Stimulated activated CD8-positive, alpha-beta memory T cell treated with anti-CD3 and anti-CD28 coated beads, Interleukin-7, amount 100 ng/mL, for 48 hours (primary cell): Measurements from ENCODE around the gene PRKCA.
"Not testable (repeated sequence)": the region's sequence is repeated elsewhere in the genome, so short reads cannot be mapped to it uniquely, and the experiment has no call there.

Source experiments
- DNase-seq, 2 donors: peaks; one replicate each; pipeline ENCODE4 v3.0.0-alpha.2; 2020; ENCODE audit warnings: low read depth in 1 of 2; ENCODE audit errors: extremely low read depth in 1 of 2

The PRKCA gene

DNA sequence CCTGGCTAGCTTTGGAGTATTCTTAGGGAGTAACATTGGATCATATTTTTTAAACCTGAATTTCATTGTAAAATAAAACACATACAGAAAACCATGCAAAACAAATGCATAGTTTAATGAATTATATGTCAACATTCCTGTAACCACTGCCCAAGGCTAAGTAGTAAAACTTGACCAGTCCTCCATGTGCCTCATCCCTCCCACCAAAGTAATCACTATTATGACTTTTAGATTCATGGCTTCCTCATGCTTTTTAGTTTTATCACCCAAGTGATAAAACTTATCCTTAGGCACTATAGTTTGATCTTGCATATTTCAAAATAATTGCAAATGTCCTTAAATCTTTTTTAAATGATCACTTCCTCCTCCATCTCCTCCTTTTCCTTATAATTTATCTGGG lies 20.4 kb downstream of the PRKCA start:
- DNase-seq = no peak

DNA sequence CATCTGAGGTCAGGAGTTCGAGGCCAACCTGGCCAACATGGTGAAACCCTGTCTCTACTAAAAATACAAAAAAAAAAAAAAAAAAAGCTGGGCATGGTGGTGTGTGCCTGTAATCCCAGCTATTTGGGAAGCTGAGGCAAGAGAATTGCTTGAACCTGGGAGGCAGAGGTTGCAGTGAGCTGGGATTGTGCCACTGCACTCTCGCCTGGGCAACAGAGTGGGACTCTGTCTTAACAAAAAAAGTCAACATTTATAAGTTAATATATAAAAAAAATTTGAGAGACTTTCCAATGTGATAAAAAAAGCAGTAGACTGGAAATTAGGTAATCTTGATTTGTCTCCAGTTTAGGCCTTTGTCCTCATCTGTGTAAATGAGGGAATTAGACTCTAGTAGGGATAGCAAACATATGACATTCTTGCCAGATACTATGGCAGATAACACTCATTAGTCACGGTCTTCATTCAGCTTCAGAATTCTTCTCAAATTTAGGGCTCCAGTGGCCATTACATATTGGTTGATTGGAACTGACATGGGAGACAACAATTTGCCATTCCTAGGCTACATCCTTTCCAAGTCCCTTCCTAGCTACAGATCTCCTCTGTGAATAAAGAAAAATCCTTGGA lies 22.1 kb downstream of the PRKCA start:
- DNase-seq = not testable (repeated sequence)

DNA sequence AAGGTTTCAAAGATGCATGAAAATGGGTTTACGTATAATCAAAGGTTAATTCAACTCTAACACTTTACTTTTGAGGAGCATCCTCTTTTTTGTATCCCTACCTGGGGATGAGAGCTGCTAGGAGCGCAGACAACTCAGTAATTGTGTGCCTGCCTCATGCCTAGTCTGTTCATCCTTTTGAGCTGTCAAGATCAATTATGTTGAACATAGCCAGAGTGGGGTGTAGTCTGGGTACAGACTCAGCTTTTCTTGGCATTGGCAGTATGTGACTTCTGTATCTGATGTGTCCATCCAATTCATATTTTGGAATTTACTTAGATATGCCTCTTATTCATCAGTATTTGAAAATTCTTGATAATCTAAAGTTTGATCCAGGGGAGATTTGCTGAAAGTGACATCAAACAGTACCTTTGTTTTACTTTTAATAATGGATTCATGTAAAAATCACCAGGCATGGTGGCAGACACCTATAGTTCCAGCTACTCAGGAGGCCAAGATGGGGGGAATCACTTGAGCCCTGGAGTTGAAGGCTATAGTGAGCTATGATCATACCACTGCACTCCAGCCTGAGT lies 24.1 kb downstream of the PRKCA start:
- DNase-seq = no peak

DNA sequence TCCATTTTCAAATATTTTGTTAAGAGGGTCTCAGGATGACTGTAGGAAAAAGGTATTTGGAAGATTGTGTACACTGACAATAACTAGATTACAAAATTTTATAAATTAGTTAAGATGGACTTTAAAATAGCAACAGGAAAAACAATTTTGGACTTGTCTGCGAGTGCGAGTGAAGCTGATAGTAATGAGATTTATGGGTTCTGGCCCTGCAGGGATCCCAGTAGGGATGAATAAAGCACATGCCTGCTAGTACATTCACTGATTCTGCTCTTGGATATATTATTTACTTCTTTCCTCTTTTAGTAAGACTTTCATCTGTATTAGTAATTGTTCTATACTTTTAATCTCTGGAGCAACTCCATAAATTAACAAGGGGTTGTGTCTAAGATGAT lies 28.2 kb downstream of the PRKCA start:
- DNase-seq = no peak

DNA sequence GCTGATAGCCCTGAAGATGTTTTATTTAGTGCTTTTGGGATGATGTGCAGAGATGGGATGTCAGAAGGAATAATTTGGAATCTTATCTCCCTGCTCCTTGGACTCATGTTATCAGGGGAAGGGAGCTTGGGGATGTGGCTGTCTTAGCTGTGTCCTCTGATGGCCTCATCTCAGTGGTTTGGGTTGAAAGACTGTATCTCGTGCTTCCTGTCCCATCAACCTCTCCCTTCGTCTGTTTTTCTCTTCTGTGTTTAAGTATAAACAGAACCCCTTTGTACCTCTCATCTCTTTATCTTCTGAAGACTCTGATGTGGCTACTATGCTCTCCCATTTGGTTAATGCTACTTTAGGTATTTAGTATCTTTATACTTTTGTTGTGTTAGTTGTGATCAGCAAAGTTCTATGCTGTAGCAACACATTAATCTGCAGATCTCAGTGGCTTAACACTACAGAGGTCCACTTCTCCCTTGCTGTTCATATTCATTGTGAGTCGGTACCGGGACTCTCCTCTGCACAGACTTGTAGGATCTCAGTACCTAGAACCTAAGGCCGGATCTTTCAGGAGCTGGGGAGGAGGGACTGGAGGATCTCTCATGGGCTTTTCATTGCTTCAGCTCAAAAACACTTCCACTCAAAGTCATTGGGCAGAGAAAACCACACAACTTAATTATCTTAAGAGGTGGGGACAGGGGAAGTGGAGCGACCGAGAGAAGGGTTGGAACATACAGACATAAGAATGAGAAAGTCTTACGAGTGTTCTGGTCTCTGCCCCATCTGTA lies 28.8 kb downstream of the PRKCA start:
- no peak for DNase-seq

DNA sequence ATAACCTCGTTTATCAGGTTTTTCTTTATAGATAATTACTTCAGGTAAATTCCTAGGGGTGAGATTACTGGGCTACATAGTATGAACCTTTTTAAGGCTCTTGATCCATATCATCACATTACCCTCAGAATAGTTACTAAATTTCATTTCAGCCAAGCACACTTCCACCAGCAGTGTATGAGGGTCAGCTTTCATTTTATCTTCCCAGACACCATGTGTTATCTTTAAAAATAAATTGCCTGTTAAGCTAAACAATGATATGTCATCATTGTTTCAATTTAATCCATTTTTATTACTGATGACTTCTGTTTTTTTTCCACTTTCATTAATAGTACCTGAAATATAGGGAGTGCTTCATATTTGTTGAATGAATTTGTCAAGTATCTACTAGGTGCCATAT lies 33.4 kb downstream of the PRKCA start:
- no peak for DNase-seq

DNA sequence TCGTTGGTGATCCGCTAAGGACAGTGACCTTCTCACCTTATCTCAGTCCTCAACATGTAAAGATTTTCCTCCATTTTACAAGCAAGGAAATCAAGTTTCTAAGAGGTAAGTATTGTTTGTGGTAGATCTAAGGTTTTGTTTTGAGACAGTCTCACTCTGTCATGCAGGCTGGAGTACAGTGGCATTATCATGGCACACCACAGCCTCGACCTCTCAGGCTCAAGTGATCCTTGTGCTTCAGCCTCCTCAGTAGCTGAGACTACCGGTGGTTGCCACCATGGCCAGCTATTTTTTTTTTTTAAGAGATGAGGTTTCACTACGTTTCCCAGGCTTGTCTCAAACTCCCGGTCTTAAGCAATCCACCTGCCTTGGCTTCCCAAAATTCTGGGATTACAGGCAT lies 34.9 kb downstream of the PRKCA start:
- DNase-seq = peak in 1 of 2 donors; percentile 20

DNA sequence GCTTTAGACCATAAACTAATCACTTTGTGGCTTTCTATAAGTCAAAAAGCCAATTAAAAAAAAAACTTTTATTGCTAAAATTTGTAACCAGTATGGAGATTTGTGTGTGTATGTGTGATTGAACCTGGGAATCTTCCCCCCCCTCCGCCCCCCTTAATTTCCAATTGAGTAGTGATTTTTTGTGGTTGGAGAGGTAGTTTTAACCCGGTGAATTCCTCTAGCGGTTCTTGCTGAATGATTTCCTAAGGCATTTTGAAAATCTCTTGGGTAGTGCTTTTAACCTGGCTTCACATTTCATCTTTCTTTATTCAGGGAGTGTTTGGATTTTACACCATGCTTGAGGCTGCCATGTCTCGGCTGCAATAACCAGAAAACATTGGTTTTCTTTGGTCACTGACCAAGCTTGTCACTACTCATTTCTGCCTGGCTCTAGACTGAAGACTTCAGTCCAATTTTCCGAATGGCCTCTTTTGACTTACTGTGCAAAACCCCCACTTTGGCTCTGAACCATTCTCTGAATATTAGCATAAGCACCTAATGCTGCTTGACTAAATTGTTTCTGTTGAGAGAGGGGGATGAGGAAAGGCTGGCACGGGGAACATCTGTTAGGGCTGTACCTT lies 35.6 kb downstream of the PRKCA start:
- DNase-seq = no peak

DNA sequence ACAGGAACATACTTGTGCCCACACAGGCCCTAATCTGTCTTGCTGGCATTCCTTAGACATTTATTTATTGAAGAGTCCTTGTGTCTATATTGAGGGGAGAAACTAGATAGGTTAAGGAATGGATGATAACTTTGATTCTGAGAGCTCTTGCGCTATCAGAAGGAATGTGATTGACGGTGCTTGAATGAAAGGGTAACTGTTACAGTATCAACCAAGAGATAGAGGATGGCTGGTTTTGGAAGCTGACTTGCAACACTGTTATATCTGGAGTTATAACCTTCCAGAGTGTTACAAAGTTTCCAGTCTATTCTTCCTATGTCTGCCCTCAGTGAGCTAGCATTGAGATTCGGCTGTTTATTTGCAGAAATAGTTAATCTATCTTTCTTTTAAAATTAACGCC lies 36.5 kb downstream of the PRKCA start:
- DNase-seq = no peak

DNA sequence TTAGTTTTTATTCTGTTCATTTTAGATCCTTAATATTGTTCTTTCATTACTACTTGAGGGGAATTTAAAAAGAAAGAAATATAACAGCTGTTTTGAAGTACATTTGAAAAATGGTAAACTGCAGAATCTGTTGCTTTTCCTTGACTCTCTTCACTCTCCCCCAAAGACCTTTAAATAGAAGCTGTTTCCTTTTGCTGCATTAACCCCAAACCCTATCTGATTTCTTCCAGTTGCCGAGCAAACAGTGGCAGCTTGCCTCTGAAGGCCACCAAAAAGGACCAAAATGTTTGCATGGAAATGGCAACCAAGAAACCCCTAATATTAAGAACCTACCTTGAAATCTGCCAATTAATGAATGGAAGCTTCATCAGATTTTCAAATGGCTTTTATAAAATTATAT lies 37.1 kb downstream of the PRKCA start:
- DNase-seq = no peak

DNA sequence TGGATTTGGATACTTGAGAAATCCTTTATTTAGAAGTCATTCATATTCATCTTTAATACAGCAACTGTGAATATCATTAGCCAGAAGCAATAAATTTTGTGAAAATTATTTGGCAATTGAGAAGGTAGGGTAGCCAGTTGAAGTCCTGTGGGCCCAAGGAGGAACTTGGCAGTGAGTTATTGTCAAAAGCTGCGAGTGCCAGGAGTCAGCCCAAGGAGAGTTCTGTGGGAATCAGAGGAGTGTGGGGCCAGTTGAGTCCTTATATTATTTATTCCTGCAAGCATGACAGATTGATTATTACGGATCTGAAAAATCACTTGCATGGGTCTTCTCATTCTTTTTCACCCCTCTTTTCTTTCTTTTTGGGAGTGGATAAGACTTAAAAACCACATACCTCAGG lies 38.3 kb downstream of the PRKCA start:
- DNase-seq = no peak

DNA sequence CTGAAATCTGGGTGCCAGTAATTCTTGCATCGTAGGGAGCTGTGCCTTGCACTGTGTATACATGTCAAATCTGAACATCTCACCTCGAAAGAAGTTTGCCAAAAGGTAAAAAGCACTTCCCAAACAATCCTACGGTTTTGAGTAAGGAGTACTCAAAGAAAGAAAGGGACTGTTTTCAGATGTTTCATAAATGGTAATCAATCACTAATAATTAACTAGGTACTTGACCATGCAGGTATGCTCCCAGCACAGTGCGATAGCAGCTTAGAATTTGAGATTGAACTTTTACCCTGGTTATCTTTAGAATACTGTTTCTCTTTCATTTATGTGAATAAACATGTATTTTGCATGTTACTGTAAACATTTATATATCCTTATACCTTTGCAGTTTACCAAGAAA lies 39.0 kb downstream of the PRKCA start:
- DNase-seq = no peak

DNA sequence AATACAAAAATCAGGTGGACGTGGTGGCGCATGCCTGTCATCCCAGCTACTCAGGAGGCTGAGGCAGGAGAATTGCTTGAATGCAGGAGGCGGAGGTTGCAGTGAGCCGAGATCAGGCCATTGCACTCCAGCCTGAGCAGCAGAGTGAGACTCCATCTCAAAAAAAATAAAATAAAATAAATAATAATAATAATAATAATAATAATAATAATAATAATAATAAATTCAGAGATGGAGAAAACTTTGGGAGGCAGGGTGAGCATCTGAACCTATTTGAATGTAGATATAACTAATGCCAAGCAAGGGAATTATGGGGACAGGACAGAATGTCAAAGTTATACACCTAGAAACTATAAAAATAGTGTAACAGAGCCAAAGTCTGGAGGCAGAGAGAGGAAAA lies 39.9 kb downstream of the PRKCA start:
- not testable (repeated sequence) for DNase-seq

DNA sequence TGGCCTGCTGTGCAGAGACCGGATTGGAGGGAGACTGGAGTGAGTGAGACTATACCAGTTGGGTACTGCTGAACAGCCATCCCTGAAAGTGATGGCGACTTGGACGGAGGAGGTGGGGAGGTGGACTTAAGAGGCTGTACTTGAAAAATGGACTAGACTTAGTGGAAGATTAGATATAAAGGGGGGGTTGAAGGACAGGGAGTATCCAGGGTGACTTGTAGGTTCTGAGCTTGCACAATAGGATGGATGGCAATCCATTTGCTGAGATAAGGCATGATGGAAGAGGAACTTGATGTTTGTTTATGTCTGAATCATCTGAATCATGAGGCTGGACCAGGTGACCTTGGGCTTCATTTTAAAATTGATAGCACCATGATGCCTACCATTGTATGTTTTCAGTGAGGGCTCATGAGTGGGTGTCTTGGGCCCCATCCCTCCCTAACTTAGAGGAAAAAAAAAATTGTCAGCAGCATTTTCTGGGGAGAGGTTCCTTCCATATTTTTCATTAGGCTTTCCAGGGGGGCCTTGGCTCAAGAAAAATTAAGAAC lies 41.2 kb downstream of the PRKCA start:
- DNase-seq = no peak

DNA sequence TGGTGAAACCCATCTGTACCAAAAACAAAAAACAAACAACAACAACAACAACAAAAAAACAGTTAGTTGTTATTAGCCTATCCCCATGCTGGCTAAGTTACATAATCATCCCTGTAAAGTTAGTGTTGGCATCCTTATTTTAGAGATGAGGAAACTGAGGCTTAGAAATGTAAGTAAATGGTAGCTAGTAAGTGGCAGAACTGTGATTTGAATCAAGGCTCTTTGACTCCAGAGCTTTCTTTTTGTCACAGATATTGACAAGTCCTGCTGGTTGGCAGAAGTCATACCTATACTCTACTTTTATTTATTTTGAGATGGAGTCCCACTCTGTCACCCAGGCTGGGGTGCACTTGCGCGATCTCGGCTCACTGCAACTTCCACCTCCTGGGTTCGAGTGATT lies 42.1 kb downstream of the PRKCA start:
- DNase-seq = no peak

DNA sequence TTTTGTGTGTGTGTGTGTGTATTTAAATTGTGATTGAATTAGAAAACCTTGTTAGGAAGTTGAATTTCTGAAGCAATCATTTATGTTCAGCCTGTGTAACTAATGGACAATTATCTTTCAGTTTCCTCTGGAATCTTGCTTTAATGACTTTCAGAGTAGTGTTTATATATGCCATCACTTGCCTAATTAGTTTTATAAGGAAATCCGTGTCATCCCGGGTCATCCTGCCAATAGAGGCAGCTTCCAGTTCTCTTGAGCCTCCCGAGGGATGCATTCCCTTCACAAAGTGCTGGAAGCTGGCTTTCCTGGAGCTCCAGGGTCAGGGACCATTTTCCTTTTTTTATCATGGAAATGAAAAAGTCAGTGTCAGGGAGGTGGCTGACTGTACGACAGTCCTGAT lies 42.9 kb downstream of the PRKCA start:
- no peak for DNase-seq

DNA sequence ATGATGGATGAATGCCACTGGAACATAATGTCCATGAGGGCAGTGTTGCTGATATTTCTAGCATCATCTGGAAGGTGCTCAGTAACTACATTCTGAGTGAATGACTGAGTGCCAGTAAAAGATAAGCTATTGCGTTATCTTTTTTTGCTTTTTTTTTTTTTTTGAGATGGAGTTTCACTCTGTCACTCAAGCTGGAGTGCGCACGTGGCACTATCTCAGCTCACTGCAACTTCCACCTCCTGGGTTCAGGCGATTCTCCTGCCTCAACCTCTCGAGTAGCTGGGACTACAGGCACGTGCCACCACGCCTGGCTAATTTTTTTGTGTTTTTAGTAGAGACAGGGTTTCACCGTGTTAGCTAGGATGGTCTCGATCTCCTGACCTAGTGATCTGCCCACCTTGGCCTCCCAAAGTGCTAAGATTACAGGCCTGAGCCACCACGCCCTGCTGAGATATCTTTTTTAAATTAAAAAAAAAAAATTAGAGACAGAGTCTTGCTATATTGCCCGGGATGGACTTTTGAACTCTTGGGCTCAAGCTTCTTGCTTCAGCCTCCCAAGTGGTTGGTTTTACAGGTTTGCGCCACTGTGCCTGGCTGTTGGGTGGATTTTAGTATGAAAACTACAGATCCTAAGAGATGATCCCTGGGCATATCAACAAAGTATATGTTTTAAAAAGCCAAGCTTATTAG lies 43.7 kb downstream of the PRKCA start:
- DNase-seq = not testable (repeated sequence)

DNA sequence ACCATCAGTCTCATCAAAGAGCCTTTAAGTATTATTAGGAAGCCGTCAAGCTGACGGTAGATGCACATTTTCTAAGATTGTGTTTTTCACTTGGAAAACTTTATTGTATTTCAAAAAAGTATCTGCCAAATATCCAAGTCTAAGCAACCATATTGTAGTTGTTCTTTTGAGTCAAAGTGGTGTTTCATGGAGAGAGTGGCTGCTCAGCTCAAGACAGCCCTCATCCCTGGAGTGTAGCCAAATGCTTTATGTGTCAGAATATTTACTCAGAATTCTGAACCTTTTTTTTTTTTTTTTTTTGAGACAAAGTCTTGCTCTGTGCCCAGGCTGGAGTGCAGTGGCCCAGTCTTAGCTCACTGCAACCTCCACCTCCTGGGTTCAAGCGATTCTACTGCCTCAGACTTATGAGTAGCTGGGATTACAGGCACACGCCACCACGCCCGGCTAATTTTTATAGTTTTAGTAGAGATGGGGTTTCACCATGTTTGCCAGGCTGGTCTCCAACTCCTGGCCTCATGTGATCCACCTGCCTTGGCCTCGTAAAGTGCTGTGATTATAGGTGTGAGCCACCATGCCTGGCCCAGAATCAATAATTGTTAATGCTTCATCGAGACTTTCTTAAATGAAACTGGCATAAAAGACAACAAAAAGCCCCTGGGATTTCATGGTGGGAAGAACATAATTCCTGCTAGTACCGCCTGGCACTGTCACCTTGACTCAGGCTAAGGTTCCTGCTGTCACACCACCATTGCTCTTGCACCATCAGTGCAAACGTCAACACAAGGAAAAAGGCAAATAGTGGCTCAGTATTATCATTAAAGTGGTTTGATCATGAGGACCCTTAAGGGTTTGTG lies 45.5 kb downstream of the PRKCA start:
- no peak for DNase-seq

DNA sequence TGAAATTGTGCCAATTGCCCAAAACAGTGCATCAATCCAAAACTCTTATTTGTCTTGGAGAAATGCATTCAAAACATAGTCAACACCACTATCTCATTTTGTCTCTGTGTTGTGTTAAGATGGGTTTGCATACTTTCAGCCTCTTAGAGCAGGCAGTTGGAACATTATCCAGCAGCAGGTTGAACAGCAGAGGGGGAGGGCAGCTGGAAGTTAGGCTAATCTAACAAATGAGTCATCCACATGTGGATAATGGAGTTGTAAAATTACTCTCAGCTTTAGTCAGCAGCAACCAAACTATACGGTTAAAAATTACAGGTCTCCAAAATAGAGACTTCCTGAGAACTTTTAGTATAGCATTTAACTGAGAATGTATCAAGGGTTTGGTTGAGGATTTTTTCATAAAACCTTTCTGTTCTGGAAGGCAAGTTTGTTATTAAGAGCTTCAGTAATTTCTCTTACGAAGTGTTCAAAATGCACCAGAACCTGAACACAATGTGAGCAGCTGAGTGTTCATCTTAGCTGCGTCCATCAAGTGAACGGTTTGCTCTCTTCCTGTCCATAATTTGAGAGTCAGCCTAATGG lies 46.3 kb downstream of the PRKCA start:
- no peak for DNase-seq
